Measurements from ENCODE around the gene FTH1. TPM values are rescaled to one million over a fixed set of nuclear protein-coding genes. Genes with fewer than 3 reads are reported as not detected.
A peak's percentile ranks its signal among the peaks of the same experiment; 100 is the strongest.

The FTH1 gene
- total and polyA plus RNA-seq, 11 donors: 1,764 to 5,397 (median 2,454) TPM

DNA sequence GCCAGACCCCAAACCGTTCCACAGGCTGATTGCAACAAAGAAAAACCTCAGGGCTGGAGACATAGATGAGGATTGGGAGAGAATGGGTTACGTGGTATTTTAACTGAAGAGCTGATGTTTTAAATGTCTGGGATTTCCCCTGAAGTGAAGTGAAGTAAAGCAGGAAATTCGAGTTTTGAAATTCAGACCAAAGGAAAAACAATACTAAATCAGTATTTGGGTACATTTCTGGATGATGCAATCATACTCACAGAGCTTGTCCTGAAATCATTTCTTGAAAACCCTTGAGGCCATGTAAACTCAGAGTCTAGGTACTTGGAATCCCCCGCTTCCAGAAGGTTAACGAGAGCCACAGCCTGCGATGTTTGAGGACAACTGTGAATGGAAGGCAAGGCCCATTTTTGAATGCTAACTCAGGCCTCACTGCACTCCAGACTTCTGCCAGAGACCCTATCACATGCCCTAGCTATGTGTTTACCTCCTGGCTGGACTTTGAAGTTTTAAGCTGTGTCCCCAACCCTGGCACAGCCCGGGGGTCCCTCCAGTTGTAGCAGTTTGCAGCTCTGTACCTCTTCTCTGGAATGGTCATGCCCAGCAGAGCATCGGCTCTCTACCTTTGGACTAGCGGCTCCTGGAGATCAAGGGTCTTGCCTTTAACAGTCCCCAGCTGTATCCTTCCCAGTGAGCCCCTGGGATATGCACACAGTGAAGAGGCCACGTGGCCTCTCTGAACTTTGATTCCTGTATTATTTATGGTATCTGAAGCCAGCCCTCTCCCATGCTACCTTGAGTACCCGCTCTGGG is 5.4 kb upstream of the FTH1 start:
- H3K9me3 ChIP-seq: no peaks in the 10 kb centered on the region
- TF ChIP-seq POLR2A (IDR thresholded peaks at IDR 0.05): no peak
- TF ChIP-seq, protein P1, sequence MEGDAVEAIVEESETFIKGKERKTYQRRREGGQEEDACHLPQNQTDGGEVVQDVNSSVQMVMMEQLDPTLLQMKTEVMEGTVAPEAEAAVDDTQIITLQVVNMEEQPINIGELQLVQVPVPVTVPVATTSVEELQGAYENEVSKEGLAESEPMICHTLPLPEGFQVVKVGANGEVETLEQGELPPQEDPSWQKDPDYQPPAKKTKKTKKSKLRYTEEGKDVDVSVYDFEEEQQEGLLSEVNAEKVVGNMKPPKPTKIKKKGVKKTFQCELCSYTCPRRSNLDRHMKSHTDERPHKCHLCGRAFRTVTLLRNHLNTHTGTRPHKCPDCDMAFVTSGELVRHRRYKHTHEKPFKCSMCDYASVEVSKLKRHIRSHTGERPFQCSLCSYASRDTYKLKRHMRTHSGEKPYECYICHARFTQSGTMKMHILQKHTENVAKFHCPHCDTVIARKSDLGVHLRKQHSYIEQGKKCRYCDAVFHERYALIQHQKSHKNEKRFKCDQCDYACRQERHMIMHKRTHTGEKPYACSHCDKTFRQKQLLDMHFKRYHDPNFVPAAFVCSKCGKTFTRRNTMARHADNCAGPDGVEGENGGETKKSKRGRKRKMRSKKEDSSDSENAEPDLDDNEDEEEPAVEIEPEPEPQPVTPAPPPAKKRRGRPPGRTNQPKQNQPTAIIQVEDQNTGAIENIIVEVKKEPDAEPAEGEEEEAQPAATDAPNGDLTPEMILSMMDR (IDR thresholded peaks at IDR 0.05): no peak
- WGBS, 4 donors: 51 to 60% (median 56%) methylated on average over 10 to 11 of the region's 11 CpGs
- H3K27me3 ChIP-seq: no peaks in the 10 kb centered on the region
- ATAC-seq (peak in 2 of 4 donors; percentile 1), DNase-seq (no peak)
- H3K27ac ChIP-seq: peak overlapping the region; percentile 86 to 100 (median 96)
- intact Hi-C loops (cut with DNase I): loop anchor here in 3 of 10 donors (5.0 to 10.0 kb wide), 2 partner anchors 52 to 54 kb away; no protein-coding TSS in a partner anchor
- H3K36me3 ChIP-seq: no peaks in the 10 kb centered on the region
- H3K4me3 ChIP-seq: peak overlapping the region in 2 of 12 donors; percentile 12 to 25
- H3K4me1 ChIP-seq: peaks cover 25 to 84% (median 69%) of the 10 kb centered on the region in 12 donors

GRCh38 chr11:61972112-61972671 is 4.8 kb upstream of the FTH1 start:
- Histone ChIP-seq H3K4me3 (peak overlapping the region in 4 of 12 donors; percentile 9 to 28 (median 18)), H3K9me3 (no peaks in the 10 kb centered on the region), H3K36me3 (no peaks in the 10 kb centered on the region), H3K4me1 (peaks cover 25 to 80% (median 67%) of the 10 kb centered on the region in 12 donors), H3K27me3 (no peaks in the 10 kb centered on the region), H3K27ac (peak overlapping the region; percentile 86 to 100 (median 96))
- ATAC-seq: no peak
- TF ChIP-seq, protein P1 (IDR thresholded peaks at IDR 0.05): no peak
- TF ChIP-seq POLR2A (IDR thresholded peaks at IDR 0.05): no peak
- 29 to 38% (median 34%) methylated on average over 7 of the region's 7 CpGs for WGBS, 4 donors
- intact Hi-C loops (cut with DNase I): loop anchor here in 3 of 10 donors (5.0 to 10.0 kb wide), 2 partner anchors 53 to 55 kb away; no protein-coding TSS in a partner anchor
- DNase-seq: no peak

DNA sequence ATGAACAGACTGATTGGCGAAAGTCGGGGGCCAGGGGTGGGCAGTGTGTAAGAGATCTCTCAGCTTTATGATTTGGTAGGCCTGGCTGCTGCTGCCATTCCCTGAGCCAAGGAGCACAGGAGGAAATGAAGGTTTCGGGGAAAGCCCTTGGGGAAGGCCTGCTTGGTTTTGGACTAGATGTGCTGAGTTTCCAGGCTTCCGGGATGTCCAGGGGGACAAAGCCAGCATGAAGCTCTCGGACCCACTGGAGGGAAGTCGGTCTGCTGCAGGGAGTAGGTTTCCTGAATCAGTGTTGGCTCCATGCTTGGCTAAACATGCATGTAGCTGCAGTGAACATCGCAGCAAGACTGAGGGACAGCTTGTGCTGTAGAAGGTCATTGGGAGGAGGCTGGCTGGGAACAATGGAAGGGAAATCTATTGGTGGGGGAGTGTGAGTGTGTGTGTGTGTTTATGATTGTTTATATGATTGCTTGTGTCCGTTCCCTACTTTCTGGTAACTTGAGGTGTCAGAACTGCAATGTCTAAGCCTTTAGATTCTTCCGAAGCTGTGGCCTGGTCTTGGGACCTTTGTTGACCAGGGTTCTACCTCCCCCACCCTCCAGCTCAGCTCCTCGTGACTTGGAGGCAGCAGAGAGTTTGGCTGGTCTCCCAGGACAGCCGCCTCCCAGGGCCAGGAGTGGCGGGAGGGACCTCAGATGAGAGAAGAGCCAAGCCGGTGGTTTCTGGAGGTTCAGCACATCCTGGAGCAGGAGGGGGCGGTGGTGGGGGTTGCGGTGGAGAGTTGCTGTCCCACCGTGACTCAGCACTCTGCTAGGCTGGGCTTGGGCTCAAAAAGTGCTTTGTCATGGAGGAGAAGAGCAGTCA is 4.0 kb upstream of the FTH1 start:
- Histone ChIP-seq H3K27me3 (no peaks in the 10 kb centered on the region), H3K4me3 (peak overlapping the region in 5 of 12 donors; percentile 9 to 74 (median 28)), H3K36me3 (peaks cover 0 to 2% (median 0%) of the 10 kb centered on the region in 9 donors), H3K4me1 (peaks cover 25 to 79% (median 65%) of the 10 kb centered on the region in 12 donors), H3K9me3 (no peaks in the 10 kb centered on the region), H3K27ac (peak overlapping the region; percentile 86 to 100 (median 96))
- ATAC-seq (peak; percentile 68 to 85 (median 79)), DNase-seq (peak; percentile 97 to 99 (median 98))
- peak in 1 of 2 donors; percentile 34 for TF ChIP-seq POLR2A (IDR thresholded peaks at IDR 0.05)
- TF ChIP-seq, protein P1 (IDR thresholded peaks at IDR 0.05): no peak
- 13 to 21% (median 16%) methylated on average over 12 to 16 of the region's 16 CpGs for WGBS, 4 donors
- intact Hi-C loops (cut with DNase I): loop anchor here in 4 of 10 donors (1.0 to 10.0 kb wide), 4 partner anchors 10 to 56 kb away; no protein-coding TSS in a partner anchor
